T-helper 1 cell treated with Interleukin-12 subunit alpha and Interleukin-12 subunit beta and Interleukin-4 antibody, amounts not matched to agents 30 ng/mL and 1 ng/mL, for 36 hours (primary cell): ENCODE measurements around the gene IMPG2. TPM values are rescaled to one million over a fixed set of nuclear protein-coding genes. Genes with fewer than 3 reads are reported as not detected.

ENCODE experiments used
- intact Hi-C: fragments of 100-400 bp; cut with micrococcal nuclease; formaldehyde crosslinking; loops from one replicate; pipeline ENCODE4 v1.15.1; 2024
- total RNA-seq: library from RNA; stranded (reverse); gene quantifications from 2 replicates; pipeline ENCODE4 v1.2.3, GENCODE V29; 2022

Gene IMPG2
- total RNA-seq, 1 donor from 2014 or later, result 0.54 TPM

GRCh38 chr3:101243285-101244211, 76.8 kb downstream of the IMPG2 start:
- intact Hi-C loops, result loop anchor here (10.0 kb wide), 1 partner anchor 391 kb away; no protein-coding TSS in a partner anchor

- intact Hi-C loops, result loop anchor here (10.0 kb wide), 1 partner anchor 394 kb away; no protein-coding TSS in a partner anchor
Observed at GRCh38 chr3:101240719-101241399, 79.5 kb downstream of the IMPG2 start.

- intact Hi-C loops, result no loop called here
Observed at GRCh38 chr3:101235048-101235447, 85.3 kb downstream of the IMPG2 start.

- intact Hi-C loops, result no loop called here
Observed at GRCh38 chr3:101230618-101231017, 89.8 kb downstream of the IMPG2 start.

GRCh38 chr3:101229681-101230080, 90.7 kb downstream of the IMPG2 start:
- intact Hi-C loops, result no loop called here

GRCh38 chr3:101228441-101228840, 91.9 kb downstream of the IMPG2 start:
- intact Hi-C loops, result no loop called here

- intact Hi-C loops, result no loop called here
Observed at GRCh38 chr3:101224739-101225138, 95.6 kb downstream of the IMPG2 start.

- intact Hi-C loops, result no loop called here
Observed at GRCh38 chr3:101223016-101223415, 97.4 kb downstream of the IMPG2 start.

- intact Hi-C loops, result no loop called here
Observed at GRCh38 chr3:101219842-101220560, 100.4 kb downstream of the IMPG2 start.

- intact Hi-C loops, result no loop called here
Observed at GRCh38 chr3:101217472-101218245, 102.7 kb downstream of the IMPG2 start.

- intact Hi-C loops, result no loop called here
Observed at GRCh38 chr3:101216710-101217465, 103.5 kb downstream of the IMPG2 start.

- intact Hi-C loops, result no loop called here
Observed at GRCh38 chr3:101212730-101213129, 107.6 kb downstream of the IMPG2 start.

- intact Hi-C loops, result no loop called here
Observed at GRCh38 chr3:101204246-101204645, 116.1 kb downstream of the IMPG2 start.

GRCh38 chr3:101203411-101203810, 117.0 kb downstream of the IMPG2 start:
- intact Hi-C loops, result no loop called here

- intact Hi-C loops, result no loop called here
Observed at GRCh38 chr3:101202640-101203039, 117.7 kb downstream of the IMPG2 start.

GRCh38 chr3:101200461-101200860, 119.9 kb downstream of the IMPG2 start:
- intact Hi-C loops, result no loop called here

GRCh38 chr3:101195951-101196713, 124.2 kb downstream of the IMPG2 start:
- intact Hi-C loops, result loop anchor here (1.0 kb wide), 1 partner anchor 126 kb away; no protein-coding TSS in a partner anchor

GRCh38 chr3:101194392-101194791, 126.0 kb downstream of the IMPG2 start:
- intact Hi-C loops, result no loop called here

- intact Hi-C loops, result no loop called here
Observed at GRCh38 chr3:101193957-101194356, 126.4 kb downstream of the IMPG2 start.
